ENCODE measurements around the gene CDSN.
"Not testable (repeated sequence)": the region's sequence is repeated elsewhere in the genome, so short reads cannot be mapped to it uniquely, and the experiment has no call there.

CDSN gene

DNA sequence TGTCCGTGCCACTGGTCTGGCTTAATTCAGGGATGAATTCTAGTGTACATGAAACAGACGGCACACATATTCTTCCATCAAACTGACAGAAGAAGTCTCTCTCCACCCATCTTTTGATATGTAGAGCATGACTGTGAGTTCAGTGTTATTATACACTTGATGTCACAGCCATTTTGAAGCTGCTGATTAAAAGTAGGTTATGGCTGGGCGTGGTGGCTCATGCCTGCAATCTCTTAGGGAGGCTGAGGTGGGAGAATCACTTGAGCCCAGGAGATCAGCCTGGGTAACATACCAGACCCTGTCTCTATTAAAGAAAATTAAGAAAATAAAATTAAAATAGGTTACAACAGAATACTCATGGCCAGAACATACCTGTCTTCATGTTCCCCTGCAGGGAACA lies 28.6 kb downstream of the CDSN start:
- Mint-ChIP-seq H3K4me1 (ENCODE audit: low read depth) (peaks cover 40% of the 10 kb centered on the region), H3K27me3 (no peaks in the 10 kb centered on the region), H3K36me3 (ENCODE audit: low read depth) (no peaks in the 10 kb centered on the region), H3K9me3 (no peaks in the 10 kb centered on the region), H3K27ac (no peak overlapping the region), H3K4me3 (no peak overlapping the region)

DNA sequence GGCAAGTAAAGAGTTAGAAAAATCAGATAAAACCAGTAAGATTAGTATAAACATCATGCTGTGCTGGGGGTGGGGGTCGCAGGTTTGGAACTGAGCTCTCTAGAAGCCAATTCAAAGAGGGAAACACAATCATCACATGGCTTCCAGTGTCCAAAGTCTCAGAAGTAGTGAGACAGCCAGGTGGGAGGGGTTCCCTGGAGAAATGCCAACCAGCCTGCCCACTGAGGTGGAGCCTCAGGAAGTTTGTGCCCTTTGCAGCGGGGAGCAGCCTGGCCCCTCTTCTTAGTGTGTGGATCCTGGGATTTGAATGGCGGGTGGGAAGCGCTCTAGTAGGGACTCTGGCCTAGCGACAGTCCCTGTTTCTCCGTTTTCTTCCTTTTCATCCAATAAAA lies 29.3 kb downstream of the CDSN start:
- H3K27ac Mint-ChIP-seq = no peak overlapping the region
- H3K4me3 Mint-ChIP-seq = no peak overlapping the region
- no peaks in the 10 kb centered on the region for H3K27me3 Mint-ChIP-seq

DNA sequence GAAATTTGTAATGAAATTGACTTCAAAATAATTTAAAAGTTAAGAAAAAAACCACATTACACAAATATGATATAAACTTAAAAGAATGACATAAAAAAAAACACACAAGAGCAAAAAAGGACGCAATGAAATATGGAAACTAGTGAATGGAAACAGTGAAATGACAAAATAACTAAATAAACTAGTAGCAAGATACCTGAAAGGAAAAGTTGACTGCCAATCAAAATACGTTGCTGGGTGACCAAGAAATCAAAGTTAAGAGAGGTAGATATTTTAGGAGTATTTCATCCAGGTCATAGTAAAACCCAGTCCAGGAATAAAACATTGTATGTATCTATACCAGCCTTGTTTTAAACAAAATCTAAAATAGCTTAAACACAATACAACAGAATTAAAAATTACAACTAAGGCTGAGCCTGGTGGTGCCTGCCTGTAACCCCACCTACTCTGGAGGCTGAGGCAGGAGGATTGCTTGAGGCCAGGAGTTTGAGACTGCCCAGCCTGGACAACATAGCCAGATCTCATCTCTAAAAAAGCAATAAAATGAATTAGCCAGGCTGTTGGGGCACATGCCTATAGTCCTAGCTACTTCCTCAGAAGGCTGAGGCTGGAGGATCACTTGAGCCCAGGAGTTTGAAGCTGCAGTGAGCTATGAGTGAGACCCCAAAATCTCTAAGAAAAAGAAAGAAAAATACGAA lies 29.8 kb downstream of the CDSN start:
- Mint-ChIP-seq H3K4me3 (no peak overlapping the region), H3K36me3 (ENCODE audit: low read depth) (no peaks in the 10 kb centered on the region), H3K4me1 (ENCODE audit: low read depth) (peaks cover 32% of the 10 kb centered on the region), H3K27ac (peak overlapping the region; percentile 40), H3K27me3 (no peaks in the 10 kb centered on the region), H3K9me3 (no peaks in the 10 kb centered on the region)

More for the DNA sequence above, 29.3 kb downstream of the CDSN start:
- no peaks in the 10 kb centered on the region for H3K36me3 Mint-ChIP-seq (ENCODE audit: low read depth)
- no peaks in the 10 kb centered on the region for H3K9me3 Mint-ChIP-seq
- H3K4me1 Mint-ChIP-seq (ENCODE audit: low read depth) = peaks cover 37% of the 10 kb centered on the region

DNA sequence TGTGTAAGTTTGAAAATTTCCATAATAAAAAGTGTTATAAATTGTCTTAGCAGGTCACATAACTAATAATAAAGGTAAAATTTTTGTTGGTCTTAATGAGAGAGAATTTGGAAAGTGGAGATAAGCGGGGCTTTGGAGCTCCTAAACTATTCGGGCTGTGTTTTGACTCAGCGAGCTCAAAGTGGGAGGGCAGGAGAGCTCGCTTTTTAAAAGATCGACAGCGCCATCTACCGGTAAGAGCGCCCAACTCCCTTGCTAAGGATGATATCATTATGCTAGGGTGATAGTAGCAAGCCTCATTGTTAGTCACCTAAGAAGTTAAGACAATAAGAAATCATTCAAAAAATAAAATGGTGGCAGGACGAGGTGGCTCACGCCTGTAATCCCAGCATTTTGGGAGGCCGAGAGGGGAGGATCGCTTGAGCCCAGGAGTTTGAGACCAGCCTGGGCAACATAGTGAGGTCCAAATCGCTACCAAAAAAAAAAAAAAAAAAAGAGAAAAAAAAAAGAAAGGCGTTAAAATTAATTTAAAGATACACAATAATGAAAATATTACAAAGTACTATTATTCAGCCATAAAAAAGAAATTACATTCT lies 32.7 kb downstream of the CDSN start:
- Mint-ChIP-seq H3K4me1 (ENCODE audit: low read depth) (peaks cover 13% of the 10 kb centered on the region), H3K4me3 (no peak overlapping the region), H3K9me3 (no peaks in the 10 kb centered on the region), H3K27ac (no peak overlapping the region), H3K27me3 (peaks cover 3% of the 10 kb centered on the region), H3K36me3 (ENCODE audit: low read depth) (no peaks in the 10 kb centered on the region)

DNA sequence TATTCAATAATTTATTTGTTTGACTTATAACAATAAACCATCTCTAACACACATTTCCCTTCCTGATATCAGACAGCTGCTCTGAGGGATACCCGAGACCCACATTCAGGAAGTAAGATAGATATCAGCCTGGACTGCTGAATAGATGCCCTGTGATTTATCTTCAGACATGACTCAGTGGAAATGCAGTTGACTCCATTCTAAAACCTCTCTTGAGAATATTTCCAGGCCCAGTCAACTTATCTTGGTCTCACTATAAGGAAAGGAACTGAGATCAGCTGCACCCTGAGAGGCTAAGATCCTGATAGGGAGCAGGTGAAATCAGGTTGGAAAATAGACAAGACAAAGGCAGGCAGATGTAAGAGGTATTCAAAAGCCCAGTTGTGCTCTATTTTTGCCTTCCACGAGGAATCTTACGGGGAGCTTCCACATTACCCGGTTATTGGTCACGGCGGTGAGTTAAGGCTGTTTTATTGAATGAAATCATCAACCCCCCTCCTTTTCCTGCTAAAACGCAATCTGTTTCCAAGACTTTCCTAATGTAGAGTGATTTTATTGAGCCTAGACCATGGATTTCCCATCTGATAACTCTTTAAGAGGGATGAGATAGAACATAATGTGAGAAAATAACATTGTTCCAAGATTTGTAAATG lies 33.3 kb downstream of the CDSN start:
- peaks cover 13% of the 10 kb centered on the region for H3K4me1 Mint-ChIP-seq (ENCODE audit: low read depth)
- H3K27ac Mint-ChIP-seq = peak overlapping the region; percentile 12
- no peak overlapping the region for H3K4me3 Mint-ChIP-seq
- H3K36me3 Mint-ChIP-seq (ENCODE audit: low read depth) = no peaks in the 10 kb centered on the region
- H3K9me3 Mint-ChIP-seq = no peaks in the 10 kb centered on the region
- H3K27me3 Mint-ChIP-seq = peaks cover 3% of the 10 kb centered on the region

DNA sequence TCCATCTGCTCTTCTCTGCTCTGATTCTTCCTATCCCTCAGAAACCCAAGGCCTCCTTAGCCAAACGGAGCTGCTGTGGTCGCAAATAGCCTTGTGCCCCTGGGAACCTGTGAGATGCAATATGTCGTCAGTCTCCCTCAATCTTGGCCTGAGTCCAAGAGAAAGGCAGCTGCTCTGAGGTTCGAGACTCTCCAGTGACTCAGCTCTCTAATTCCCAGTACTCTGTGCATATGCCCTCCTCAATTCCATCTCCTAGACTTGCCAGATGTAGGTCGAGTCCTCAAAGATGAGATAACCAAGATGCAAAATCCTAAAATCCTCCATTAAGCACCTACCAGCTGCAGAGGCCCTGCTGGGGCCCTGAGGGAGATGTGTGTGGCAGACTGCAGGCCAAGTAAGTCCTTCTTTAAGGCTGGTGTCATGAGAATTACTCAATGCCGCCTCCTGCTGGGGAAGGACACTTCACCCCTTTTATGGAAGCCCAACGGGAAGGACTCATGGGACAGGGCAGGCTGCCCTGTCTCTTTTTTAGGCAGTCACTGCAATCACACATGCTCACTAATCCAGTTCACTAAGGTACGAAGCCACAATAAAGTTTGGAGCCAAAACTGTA lies 36.4 kb downstream of the CDSN start:
- Mint-ChIP-seq H3K27me3 (peaks cover 3% of the 10 kb centered on the region), H3K9me3 (no peaks in the 10 kb centered on the region), H3K4me1 (ENCODE audit: low read depth) (peaks cover 21% of the 10 kb centered on the region), H3K4me3 (no peak overlapping the region), H3K36me3 (ENCODE audit: low read depth) (no peaks in the 10 kb centered on the region), H3K27ac (peak overlapping the region; percentile 26)

DNA sequence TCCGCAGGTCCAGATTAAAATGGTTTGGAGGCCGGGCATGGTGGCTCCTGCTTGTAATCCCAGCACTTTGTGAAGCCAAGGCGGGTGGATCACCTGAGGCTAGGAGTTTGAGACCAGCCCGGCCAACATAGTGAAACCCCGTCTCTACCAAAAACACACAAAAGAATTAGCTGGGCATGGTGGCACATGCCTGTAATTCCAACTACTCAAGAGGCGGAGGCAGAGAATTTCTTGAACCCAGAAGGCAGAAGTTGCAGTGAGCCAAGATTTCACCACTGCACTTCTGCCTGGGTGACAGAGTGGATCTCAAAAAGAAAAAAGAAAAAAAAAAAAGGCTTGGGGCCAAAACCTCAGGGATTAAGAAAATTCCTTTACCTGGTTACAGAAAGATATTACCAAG lies 38.4 kb downstream of the CDSN start:
- Mint-ChIP-seq H3K36me3 (ENCODE audit: low read depth) (no peaks in the 10 kb centered on the region), H3K27me3 (peaks cover 3% of the 10 kb centered on the region), H3K27ac (no peak overlapping the region), H3K4me3 (no peak overlapping the region), H3K4me1 (ENCODE audit: low read depth) (peaks cover 12% of the 10 kb centered on the region), H3K9me3 (no peaks in the 10 kb centered on the region)

DNA sequence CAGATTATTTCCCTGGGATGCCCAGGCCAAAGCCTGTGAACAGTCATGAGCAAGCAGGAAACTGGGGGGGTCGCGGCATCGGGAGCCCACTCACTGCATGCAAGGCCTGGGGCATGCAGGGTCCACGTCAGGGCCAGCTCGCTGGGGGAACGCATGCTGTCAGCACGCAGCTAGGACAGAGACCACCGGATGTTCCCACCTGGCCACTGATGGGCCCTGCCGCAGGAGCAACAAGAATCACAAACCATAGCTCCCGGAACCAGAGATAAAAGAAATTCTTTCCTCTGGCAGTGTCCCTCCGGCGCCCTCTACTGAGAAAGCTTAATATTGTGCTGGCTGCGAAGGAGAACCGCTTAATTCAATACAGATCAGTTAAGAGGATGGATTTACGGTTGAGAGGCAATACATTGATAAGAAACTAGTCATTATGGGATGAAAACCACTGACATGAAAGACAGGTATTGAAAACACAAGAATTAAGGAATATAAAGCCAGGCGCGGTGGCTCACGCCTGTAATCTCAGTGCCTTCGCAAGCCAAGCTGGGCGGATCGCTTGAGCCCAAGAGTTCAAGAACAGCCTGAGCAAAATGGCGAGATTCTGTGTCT lies 40.5 kb downstream of the CDSN start:
- Mint-ChIP-seq H3K9me3 (no peaks in the 10 kb centered on the region), H3K27ac (no peak overlapping the region), H3K36me3 (ENCODE audit: low read depth) (no peaks in the 10 kb centered on the region), H3K27me3 (no peaks in the 10 kb centered on the region), H3K4me3 (peak overlapping the region; percentile 13), H3K4me1 (ENCODE audit: low read depth) (peaks cover 9% of the 10 kb centered on the region)

DNA sequence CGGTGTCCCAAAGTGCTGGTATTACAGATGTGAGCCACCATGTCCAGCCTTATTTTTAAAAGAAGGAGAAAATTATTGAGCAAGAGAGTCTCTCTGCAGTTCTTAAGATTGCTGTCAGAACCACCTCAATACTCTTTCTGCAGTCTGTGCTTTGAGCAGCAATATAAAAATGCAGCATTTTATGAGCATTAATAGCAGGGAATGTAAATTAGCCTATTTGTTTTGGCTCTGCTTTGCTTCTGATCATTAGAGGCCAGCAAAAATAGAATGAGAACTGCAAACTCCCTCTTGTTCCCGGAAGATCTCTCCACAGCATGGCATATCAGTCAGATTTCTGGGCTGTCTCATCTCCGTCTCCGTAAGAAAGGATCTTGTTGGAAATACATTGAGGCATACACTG lies 43.6 kb downstream of the CDSN start:
- no peaks in the 10 kb centered on the region for H3K27me3 Mint-ChIP-seq
- no peaks in the 10 kb centered on the region for H3K36me3 Mint-ChIP-seq (ENCODE audit: low read depth)
- H3K9me3 Mint-ChIP-seq = no peaks in the 10 kb centered on the region
- no peak overlapping the region for H3K4me3 Mint-ChIP-seq
- H3K4me1 Mint-ChIP-seq (ENCODE audit: low read depth) = peaks cover 9% of the 10 kb centered on the region
- no peak overlapping the region for H3K27ac Mint-ChIP-seq

DNA sequence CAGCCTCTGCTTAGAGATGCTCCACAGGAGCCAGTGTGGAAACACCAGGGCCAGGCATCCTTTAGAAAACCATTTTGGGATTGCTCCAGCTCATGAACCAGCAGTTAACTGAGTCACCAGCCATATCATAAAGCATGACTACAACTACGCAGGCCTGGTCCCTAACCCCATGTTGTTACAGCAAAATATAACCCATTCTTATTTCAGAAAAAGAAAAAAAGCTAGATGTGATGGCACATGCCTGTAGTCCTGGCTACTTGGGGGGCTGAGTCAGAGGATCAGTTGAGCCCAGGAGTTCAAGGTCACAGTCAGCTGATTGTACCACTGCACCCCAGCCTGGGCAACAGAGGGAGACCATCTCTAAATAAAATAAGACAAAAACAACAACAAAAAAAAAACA lies 44.7 kb downstream of the CDSN start:
- Mint-ChIP-seq H3K27ac (no peak overlapping the region), H3K4me3 (no peak overlapping the region), H3K36me3 (ENCODE audit: low read depth) (no peaks in the 10 kb centered on the region), H3K27me3 (no peaks in the 10 kb centered on the region), H3K9me3 (no peaks in the 10 kb centered on the region), H3K4me1 (ENCODE audit: low read depth) (peaks cover 9% of the 10 kb centered on the region)

DNA sequence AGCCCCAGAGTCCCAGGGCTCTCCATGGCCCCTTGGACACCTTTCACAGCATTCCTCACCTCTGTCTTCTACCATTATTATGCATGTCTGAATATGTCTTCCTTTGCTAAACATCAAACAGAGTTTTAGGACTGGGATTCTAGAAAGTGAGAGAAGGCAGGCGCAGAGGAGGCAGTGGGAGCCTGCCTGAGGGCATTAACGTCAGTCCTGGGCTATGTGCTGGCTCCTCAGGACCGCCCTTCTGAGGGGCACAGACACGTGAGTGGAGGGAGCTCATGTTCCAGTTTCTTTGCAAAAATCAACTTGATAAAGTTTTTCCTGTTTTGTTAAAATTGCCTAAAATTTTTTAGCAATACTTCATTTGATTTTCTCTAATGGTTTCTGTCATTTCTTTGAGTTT lies 45.8 kb downstream of the CDSN start:
- Mint-ChIP-seq H3K4me1 (ENCODE audit: low read depth) (peaks cover 3% of the 10 kb centered on the region), H3K9me3 (no peaks in the 10 kb centered on the region), H3K27me3 (no peaks in the 10 kb centered on the region), H3K27ac (no peak overlapping the region), H3K36me3 (ENCODE audit: low read depth) (no peaks in the 10 kb centered on the region), H3K4me3 (no peak overlapping the region)

DNA sequence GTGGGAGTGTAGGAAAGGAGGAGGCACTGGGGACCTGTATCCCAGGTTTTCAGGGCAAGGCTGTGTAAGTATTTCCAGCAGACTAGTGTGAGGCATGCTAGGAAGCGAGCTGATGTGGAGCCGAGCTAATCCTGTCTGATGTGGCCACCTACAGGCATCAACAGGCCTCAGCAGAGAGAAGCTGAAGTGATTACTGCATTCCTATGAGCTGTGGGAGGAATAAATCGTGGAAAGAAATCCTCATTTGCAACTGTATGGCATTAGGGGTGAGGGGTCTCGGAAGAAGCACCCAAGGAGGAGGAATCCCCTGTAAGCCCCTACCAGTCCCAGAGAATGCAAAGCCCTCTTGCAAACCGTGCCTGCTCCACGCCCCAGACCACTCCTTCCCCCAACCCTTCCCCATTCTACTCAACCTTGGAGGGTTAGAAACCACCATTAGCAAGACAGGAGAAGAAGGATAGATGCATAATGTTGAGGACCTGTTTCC lies 49.5 kb downstream of the CDSN start:
- no peak overlapping the region for H3K4me3 Mint-ChIP-seq
- H3K27me3 Mint-ChIP-seq = no peaks in the 10 kb centered on the region
- H3K36me3 Mint-ChIP-seq (ENCODE audit: low read depth) = no peaks in the 10 kb centered on the region
- no peak overlapping the region for H3K27ac Mint-ChIP-seq
- H3K4me1 Mint-ChIP-seq (ENCODE audit: low read depth) = peaks cover 6% of the 10 kb centered on the region
- no peaks in the 10 kb centered on the region for H3K9me3 Mint-ChIP-seq

DNA sequence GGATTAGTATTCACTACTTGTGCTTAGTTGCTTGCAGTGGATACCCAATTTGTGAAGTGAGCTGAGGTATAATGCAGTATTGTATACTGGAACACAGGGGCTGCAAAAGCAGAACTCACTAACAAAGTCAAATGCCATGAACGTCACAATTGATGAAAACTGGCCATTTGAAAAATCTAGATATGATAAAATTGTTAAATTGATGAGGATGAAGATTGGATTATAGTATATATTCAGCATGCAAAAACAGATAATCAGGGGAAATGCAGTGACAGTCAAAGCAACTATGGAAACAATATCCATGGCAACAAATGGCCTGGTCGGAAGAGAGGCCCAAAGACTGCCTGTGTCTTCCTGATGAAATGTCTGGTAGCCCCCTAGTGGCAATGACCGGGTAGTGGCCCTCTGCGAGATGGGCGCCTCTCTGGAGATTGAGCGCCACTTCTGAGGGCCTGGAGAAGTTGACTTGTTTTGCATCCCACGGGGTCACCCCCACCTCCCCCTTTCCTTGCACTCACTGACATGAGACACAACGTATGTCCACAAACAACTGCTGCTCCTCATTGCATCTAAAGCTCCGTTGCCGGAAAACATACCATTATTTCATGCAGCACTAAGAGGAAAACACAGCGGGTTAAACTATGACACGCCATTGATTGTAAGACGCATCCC lies 51.4 kb downstream of the CDSN start:
- Mint-ChIP-seq H3K4me3 (no peak overlapping the region), H3K27me3 (no peaks in the 10 kb centered on the region), H3K36me3 (ENCODE audit: low read depth) (no peaks in the 10 kb centered on the region), H3K4me1 (ENCODE audit: low read depth) (peaks cover 6% of the 10 kb centered on the region), H3K27ac (no peak overlapping the region), H3K9me3 (no peaks in the 10 kb centered on the region)

DNA sequence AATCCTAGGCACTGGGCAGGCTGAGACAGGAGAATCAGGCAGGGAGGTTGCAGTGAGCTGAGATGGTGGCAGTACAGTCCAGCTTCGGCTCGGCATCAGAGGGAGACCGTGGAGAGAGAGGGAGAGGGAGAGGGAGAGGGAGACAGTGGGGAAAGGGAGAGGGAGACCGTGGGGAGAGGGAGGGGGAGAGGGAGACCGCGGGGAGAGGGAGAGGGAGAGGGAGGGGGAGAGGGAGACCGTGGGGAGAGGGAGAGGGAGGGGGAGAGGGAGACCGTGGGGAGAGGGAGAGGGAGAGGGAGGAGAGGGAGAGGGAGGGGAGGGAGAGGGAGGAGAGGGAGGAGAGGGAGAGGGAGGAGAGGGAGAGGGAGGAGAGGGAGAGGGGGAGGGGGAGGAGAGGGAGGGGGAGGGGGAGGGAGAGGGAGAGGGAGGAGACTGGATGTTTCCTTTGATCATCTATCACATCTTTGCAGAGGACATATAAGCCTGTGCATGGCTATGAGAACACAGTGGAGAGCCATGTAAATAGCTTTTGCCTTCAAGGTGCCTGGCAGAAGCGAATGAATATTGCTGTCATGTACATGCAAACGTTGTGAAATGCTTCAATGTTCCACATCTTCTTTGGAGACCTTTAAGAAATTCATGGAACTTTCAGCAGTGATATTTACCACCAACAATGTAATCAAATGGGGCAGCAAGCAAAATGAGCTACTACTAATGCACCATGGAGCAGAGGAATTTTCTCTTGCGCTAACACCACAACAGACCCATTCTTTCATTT lies 52.2 kb downstream of the CDSN start:
- not testable (repeated sequence) for H3K27me3 Mint-ChIP-seq; H3K9me3 Mint-ChIP-seq; H3K4me3 Mint-ChIP-seq; H3K27ac Mint-ChIP-seq; H3K4me1 Mint-ChIP-seq (ENCODE audit: low read depth); H3K36me3 Mint-ChIP-seq (ENCODE audit: low read depth)
